HG03108 (cell line): ENCODE data around the gene PRR7.
"Not testable (repeated sequence)": the region's sequence is repeated elsewhere in the genome, so short reads cannot be mapped to it uniquely, and the experiment has no call there.

Source experiments
- ATAC-seq: cut with Tn5 transposase; IDR thresholded peaks from one replicate; pipeline ENCODE4 v1.9.1; 2021; ENCODE audit warnings: moderate library complexity; ENCODE audit not compliant: unreplicated experiment

PRR7 gene

GRCh38 chr5:177446200-177447065 lies at the start of gene PRR7:
Gene PRR7, plus strand, starts transcription at chr5:177446814. Its CDS starts 8,254 bp downstream, at chr5:177455068.
- ATAC-seq: peak; percentile 35

- no peak for ATAC-seq
Observed at GRCh38 chr5:177397875-177398390, 48.7 kb upstream of the PRR7 start.

DNA sequence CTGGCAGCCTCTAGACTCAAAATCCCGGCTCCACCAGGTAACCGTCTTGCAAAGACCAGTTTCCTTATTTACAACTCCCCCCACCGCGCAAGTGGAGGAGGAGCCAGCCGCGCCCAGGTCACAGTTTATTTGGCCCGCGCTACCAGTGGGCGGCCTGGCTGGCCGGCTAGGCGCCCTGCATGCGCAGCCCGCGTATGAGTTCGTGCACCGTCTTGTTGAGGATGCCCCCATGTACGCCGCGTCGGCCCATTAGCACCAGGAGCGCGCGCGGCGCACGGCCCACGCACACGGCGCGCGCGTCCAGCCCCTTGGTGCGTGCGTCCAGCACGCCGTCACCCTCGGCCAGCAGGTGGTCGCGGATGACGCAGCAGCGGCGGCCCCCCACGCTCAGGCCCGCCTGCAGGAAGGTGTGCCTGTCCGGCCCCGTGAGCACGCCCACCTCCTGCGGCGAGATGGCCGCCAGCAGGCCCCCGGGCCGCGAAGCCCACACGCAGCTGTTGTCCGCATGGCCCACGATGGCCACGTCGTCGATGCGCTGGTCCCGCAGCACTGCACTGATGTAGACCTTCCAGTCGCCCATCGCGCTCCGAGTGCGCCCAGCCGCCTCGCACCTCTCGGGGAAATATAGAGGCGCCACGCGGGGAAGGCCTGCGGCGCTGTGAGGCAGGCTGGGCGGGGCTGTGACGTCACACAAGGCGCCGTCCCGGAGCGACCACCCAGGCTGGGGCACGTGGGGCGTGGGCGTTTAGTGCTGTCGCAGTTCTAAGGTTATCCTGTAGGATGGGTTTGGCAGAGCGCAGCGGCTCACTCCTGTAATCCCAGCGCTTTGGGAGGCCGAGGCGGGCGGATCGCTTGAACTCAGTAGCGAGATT lies 46.4 kb upstream of the PRR7 start, which contains the start of gene PFN3:
TSS of gene PFN3 (minus strand) at position 665 of the 872 bp plus-strand sequence. CDS start at position 580, 85 bp downstream.
- no peak for ATAC-seq

DNA sequence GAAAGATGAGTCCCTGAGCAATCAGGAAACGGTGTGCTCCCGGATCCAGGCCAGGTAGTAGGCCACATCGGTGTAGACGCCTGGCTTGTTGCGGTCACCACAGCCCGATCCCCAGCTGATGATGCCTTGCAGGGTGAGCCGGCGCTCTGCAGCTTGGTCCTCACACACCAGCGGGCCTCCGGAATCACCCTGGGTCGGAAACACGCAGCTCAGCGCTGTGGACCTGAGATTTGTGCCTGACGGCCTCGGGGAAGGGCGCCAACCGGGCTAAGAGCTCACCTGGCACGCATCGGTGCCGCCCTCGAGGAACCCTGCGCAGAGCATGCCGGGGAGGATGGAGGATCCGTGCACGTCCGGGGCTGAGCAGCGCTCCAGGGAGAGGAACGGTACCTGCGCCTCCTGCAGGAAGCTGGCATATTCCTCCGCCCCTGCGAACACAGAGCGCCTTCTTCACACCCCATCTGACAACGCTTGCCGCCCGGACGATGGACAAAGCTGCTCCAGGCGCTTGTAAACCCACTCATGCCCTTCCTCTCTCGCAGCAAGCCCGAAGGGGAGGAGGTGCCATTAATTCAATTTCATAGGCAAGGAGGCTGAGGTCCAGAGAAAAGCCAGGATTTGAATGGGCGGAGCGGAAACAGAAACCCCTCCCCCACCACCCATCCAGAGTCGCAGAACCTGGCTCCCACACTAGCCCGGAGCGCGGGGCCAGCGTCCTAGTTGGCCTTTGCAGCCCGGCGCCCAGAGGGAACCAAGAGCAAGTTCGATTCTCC lies 44.2 kb upstream of the PRR7 start:
- no peak for ATAC-seq

- peak; percentile 13 for ATAC-seq
Observed at GRCh38 chr5:177403102-177403791, 43.4 kb upstream of the PRR7 start.

DNA sequence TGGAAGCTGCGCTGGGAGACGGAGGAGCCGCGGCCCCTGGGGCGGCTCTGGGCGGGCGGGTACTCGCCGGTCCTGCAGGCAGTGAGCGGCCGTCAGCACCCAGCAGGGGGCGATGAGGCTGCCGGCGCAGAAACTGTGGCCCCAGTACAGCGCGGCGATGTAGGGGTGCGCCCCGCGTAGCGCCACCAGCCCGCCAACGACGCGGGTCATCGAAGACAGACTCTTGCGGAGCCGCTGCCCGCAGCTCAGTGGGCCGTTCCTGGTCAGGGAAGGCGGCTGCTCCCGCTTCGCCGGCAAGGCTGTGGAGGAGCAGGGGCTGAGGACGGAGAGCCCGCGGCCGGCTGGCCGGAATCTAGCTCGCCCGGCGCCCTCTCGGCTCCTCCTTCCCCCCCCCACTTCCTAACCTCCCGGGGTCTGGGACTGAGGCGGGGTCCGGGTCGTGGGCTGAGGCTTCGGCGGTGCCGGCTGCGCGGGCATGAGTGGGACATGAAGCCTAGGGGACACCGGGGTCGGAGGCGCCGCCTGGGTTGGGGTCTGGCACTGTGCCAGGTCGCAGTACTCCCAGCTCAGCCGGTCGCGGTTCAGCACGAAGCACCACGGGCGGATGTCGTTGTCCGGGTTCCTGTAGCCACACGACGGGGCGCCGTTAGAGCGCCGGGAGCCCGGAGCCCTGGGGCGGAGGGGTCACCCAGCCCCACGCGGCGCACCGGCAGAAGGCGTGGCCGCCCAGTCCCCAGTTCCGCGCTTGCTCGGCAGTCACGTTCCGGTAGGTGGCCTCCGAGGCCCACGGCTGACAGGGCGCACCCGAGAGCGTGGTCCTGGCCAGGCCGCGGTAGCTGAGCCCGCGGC lies 42.6 kb upstream of the PRR7 start:
- ATAC-seq: peak; percentile 59

GRCh38 chr5:177404641-177405179 lies 41.9 kb upstream of the PRR7 start:
- no peak for ATAC-seq

GRCh38 chr5:177405312-177405711 lies 41.3 kb upstream of the PRR7 start:
- ATAC-seq: no peak

DNA sequence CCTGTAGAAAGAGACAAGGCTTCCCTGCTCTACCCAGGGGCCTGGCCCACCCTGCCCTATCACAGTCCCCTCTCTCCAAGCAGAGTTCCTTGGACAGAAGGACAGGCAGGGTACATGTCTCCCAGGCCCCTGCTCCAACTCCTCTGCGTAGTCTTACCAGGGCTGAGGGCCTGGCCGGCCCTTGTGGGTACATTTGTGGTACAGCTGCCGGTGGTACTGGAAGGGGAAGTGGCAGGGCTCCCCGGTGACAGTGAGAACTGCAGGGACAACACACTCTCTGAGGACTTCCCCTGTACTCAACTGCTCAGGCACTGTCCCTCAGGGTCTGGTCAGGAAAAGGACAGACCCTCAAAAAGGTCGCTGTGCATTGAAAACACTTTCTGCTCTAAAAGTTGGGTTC lies 40.8 kb upstream of the PRR7 start:
- no peak for ATAC-seq

DNA sequence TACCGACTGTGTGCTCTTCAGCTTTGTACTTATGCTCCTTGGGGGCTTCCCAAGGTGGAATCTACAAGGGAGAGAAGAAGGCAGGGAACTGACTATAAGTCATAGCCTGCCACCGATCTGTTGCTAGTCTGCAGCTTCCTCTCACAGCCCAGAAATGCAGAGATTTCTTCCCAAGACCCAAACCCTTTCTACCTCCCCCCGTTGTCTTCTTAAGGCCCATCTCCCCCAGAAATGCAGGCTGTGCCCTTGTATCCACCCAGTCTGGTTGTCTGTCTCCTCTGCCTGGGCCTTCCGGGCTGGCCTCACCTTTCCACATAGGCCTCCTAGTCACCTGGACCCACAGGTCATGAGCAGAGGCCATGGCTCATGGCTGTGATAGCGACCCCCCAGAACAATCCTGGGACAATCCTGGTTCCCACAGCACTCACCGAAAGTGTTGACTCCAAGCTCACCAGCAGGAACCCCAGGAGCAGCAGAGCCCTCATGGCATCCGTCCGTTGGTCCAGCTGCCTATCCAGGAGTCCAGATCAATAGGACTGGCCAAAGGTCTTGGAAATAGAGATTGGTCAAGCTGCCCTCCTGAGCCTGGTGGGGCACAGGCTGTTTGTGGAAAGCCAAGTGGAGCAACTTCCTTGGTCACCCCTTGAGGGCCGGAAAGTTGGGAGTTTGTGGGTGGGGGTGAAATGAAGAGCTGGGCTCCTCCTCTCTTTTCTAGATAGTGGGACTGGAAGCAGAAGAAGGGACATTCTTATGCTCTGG lies 37.4 kb upstream of the PRR7 start, which contains the start of gene F12:
TSS of gene F12 (minus strand) at position 522 of the 759 bp plus-strand sequence. CDS start at position 485, 37 bp downstream.
- ATAC-seq: no peak

DNA sequence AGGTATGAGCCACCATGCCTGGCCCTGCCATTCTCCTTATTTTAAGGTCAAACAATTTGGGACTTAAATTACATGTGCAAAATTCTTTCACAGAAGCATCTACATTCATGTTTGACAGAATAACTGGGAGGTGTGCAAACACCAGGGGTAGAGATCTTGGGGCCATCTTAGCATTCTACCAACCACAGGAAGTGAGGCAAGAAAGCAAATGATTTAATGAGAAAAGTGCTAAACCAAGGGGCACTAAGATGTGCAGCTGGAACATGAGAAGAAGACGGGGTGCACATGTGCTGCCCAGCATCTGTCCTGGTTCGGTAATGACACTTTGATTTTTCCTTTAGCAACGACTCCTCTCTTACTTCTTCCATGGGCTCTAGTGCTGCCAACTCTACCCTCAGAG lies 36.0 kb upstream of the PRR7 start:
- ATAC-seq: no peak

DNA sequence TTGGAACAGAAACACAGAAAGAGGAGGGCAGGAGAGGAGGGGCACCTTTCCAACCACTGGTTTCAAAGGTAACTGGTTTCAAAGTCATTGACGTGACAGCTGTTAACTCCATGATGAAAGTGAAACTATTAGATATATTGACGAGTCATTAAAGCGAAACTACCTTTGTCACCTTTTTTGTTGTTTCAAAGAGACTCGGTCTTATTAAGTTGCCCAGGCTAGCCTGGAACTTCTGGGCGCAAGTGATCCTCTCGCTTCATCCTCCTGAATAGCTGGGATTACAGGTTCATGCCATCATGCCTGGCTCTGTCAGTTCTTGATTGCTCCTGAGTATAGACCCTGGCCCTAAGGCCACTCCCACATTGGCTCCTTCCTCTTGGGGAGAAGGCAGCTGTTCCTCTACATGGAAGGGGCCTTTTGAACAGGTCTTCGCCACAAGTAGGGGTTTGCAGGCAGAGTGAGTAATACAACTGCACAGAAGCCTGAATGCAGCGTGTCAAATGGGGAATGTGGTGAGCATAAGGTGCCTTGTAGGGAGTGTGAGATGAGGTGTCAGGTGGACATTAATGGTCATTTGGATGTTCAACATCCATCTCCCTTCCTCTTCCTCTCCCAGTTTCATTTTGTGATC lies 33.9 kb upstream of the PRR7 start:
- peak; percentile 45 for ATAC-seq

GRCh38 chr5:177414481-177414880 lies 32.1 kb upstream of the PRR7 start:
- no peak for ATAC-seq

DNA sequence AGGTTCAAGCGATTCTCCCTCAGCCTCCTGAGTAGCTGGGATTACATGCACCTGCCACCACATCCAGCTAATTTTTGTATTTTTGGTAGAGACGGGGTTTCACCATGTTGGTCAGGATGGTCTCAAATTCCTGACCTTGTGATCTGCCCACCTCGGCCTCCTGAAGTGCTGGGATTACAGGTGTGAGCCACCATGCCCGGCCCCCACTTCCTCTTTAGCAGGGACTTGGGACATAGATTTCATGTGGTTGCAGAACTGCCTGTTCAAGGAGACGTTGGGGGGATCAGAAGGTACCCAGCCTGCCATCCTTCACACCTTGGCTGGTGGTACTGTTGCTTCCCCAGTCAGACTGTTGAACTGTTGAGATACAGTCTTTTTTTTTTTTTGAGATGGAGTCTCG lies 29.5 kb upstream of the PRR7 start:
- not testable (repeated sequence) for ATAC-seq

DNA sequence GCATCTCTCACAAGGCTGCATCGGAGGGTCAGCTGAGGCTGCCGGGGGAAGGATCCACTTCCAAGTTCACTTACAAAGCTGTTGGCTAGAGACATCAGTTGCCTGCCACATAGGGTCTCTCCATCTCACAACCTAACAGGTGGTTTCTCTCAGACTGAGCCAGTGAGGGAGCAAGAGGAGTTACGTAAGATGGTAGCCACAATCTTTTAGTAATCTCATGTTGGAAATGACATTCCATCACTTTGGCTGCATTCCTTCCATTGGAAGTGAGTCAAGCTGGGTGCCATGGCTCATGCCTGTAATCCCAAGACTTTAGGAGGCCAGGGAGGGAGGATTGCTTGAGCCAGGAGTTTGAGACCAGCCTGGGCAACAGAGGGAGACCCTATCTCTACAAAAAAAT lies 27.6 kb upstream of the PRR7 start:
- ATAC-seq: no peak

- not testable (repeated sequence) for ATAC-seq
Observed at GRCh38 chr5:177420472-177420871, 26.1 kb upstream of the PRR7 start.

DNA sequence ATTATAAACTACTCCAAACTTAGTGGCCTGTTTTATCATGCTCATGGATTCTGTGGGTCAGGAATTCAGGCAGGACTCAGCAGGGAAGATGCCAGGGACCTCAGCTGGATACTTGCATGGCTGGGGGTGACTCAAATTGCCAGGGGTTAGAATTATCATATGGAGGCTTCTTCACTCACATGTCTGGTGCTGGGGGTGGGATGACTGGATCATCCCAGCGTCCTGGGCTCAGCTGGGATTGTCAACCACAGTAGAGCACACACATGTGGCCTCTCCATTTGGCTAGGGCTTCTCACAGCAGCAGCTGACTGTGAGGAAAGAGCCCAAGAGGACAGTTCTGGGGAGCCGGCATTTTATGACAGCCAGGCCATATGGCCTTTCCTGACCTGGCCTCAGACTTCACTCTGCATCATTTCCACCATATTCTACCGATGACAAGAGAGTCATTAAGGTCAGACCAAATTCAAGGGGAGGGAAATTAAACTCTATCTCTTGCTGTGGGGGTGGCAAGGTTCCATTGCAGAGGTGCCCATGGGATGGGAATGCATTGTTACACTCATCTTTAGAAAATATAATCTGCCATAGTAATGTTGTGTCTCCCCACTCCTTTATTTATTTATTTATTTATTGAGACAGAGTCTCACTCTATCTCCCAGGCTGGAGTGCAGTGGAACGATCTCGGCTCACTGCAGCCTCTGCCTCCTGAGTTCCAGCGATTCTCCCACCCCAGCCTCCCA lies 25.4 kb upstream of the PRR7 start:
- ATAC-seq: no peak
